ENCODE data around the gene SLC26A11.
A peak's percentile ranks its signal among the peaks of the same experiment; 100 is the strongest.
"Not testable (repeated sequence)": the region's sequence is repeated elsewhere in the genome, so short reads cannot be mapped to it uniquely, and the experiment has no call there.

Gene SLC26A11

GRCh38 chr17:80187515-80187941 lies 32.7 kb upstream of the SLC26A11 start:
- no peak for DNase-seq

GRCh38 chr17:80189611-80190010 lies 30.6 kb upstream of the SLC26A11 start:
- no peak for DNase-seq
- TF ChIP-seq POLR2A (IDR thresholded peaks at IDR 0.05; ENCODE audit: low read length) (no peak), GATA1 (IDR thresholded peaks at IDR 0.05; ENCODE audit: low read depth, low read length) (no peak)

More at GRCh38 chr17:80187515-80187941, 32.7 kb upstream of the SLC26A11 start:
- TF ChIP-seq GATA1 (IDR thresholded peaks at IDR 0.05; ENCODE audit: low read depth, low read length) (no peak), POLR2A (IDR thresholded peaks at IDR 0.05; ENCODE audit: low read length) (no peak)

GRCh38 chr17:80190716-80191115 lies 29.5 kb upstream of the SLC26A11 start:
- DNase-seq: no peak
- TF ChIP-seq POLR2A (IDR thresholded peaks at IDR 0.05; ENCODE audit: low read length) (no peak), GATA1 (IDR thresholded peaks at IDR 0.05; ENCODE audit: low read depth, low read length) (no peak)

- no peak for DNase-seq
- TF ChIP-seq GATA1 (IDR thresholded peaks at IDR 0.05; ENCODE audit: low read depth, low read length): no peak
- TF ChIP-seq POLR2A (IDR thresholded peaks at IDR 0.05; ENCODE audit: low read length): no peak
Measured at GRCh38 chr17:80191192-80191591, 29.0 kb upstream of the SLC26A11 start.

GRCh38 chr17:80191865-80192661 lies 28.2 kb upstream of the SLC26A11 start:
- TF ChIP-seq GATA1 (IDR thresholded peaks at IDR 0.05; ENCODE audit: low read depth, low read length) (no peak), POLR2A (IDR thresholded peaks at IDR 0.05; ENCODE audit: low read length) (no peak)
- no peak for DNase-seq

- TF ChIP-seq POLR2A (IDR thresholded peaks at IDR 0.05; ENCODE audit: low read length): no peak
- TF ChIP-seq GATA1 (IDR thresholded peaks at IDR 0.05; ENCODE audit: low read depth, low read length): no peak
- DNase-seq: no peak
Measured at GRCh38 chr17:80195141-80195540, 25.1 kb upstream of the SLC26A11 start.

GRCh38 chr17:80195671-80196529 lies 24.3 kb upstream of the SLC26A11 start:
- TF ChIP-seq POLR2A (IDR thresholded peaks at IDR 0.05; ENCODE audit: low read length) (no peak), GATA1 (IDR thresholded peaks at IDR 0.05; ENCODE audit: low read depth, low read length) (no peak)
- DNase-seq: peak; percentile 47 to 73

GRCh38 chr17:80196652-80197051 lies 23.6 kb upstream of the SLC26A11 start:
- TF ChIP-seq POLR2A (IDR thresholded peaks at IDR 0.05; ENCODE audit: low read length) (no peak), GATA1 (IDR thresholded peaks at IDR 0.05; ENCODE audit: low read depth, low read length) (no peak)

GRCh38 chr17:80198144-80198661 lies 22.0 kb upstream of the SLC26A11 start:
- TF ChIP-seq POLR2A (IDR thresholded peaks at IDR 0.05; ENCODE audit: low read length) (no peak), GATA1 (IDR thresholded peaks at IDR 0.05; ENCODE audit: low read depth, low read length) (no peak)
- no peak for DNase-seq

More at GRCh38 chr17:80196652-80197051, 23.6 kb upstream of the SLC26A11 start:
- DNase-seq: no peak

GRCh38 chr17:80199295-80199694 lies 20.9 kb upstream of the SLC26A11 start:
- DNase-seq: not testable (repeated sequence)

GRCh38 chr17:80201446-80201845 lies 18.8 kb upstream of the SLC26A11 start:
- TF ChIP-seq POLR2A (IDR thresholded peaks at IDR 0.05; ENCODE audit: low read length): no peak
- no peak for TF ChIP-seq GATA1 (IDR thresholded peaks at IDR 0.05; ENCODE audit: low read depth, low read length)
- no peak for DNase-seq

GRCh38 chr17:80202197-80202596 lies 18.0 kb upstream of the SLC26A11 start:
- no peak for DNase-seq
- TF ChIP-seq POLR2A (IDR thresholded peaks at IDR 0.05; ENCODE audit: low read length): no peak
- TF ChIP-seq GATA1 (IDR thresholded peaks at IDR 0.05; ENCODE audit: low read depth, low read length): no peak

GRCh38 chr17:80203471-80203963 lies 16.7 kb upstream of the SLC26A11 start:
- TF ChIP-seq GATA1 (IDR thresholded peaks at IDR 0.05; ENCODE audit: low read depth, low read length) (no peak), POLR2A (IDR thresholded peaks at IDR 0.05; ENCODE audit: low read length) (no peak)
- no peak for DNase-seq

All from erythroblast (primary cell).